ENCODE measurements around the gene FRYL.

DNA sequence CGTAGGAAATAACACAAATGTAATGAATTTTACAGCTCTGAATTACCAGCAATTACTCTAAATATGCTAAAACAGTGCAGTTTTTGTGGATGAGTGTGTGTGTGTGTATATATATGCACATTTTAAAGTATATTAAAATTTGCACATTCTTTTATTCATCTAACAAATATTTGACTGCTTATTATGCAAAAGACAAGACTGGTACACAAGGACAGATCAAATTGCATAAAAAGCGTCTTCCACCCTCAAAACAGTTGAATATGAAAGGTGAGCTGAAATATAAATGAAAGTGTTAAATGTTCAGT, 276.1 kb downstream of the FRYL start:
- TF ChIP-seq ELF1 (IDR thresholded peaks at IDR 0.05; ENCODE audit: borderline replicate concordance, low read depth) (no peak), EZH2 (IDR thresholded peaks at IDR 0.05) (no peak)

All from HCT116 (cell line).